NCI-H2029 (cell line): ENCODE data around the gene AXIN1.
"Not testable (repeated sequence)": the region's sequence is repeated elsewhere in the genome, so short reads cannot be mapped to it uniquely, and the experiment has no call there.

Experiments used
- DNase-seq: peaks from one replicate; lab custom pipeline; 2025; lab: John Stamatoyannopoulos, UW

Gene AXIN1

DNA sequence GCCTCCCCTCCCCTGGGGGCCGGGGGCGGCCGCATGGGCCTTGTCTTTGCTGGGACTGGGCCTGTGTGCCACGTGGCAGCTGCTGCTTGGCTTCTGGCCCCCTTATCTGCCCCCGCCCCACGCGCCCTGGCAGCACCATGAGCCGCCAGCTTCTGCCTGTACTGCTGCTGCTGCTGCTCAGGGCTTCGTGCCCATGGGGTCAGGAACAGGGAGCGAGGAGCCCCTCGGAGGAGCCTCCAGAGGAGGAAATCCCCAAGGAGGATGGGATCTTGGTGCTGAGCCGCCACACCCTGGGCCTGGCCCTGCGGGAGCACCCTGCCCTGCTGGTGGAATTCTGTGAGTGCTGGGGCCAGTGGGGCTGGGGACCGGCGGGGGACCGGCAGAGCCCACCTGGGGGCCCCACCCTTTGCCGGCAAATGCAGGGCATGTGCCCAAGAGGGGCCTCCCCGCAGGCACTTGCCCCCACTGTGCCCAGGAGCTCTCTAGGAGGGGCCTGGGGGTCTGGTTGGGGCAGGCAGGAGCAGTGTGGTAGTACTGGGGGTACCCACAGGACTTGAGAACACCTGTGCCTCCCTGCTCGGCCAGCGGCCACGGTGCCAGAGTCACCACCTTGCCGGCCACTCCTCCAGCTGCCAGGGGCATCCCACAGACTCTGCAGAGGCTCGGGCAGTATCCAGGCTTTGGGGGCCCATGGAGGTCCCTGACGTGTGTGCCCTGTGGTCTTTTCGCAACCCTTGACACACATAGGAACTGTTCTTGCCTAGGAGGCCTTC lies 69.3 kb downstream of the AXIN1 start, which contains the start of gene PDIA2:
Gene PDIA2, plus strand, starts transcription at position 132 of the 773 bp plus-strand sequence. Its CDS starts 6 bp downstream, at position 138.
- DNase-seq = no peak

GRCh38 chr16:282491-282890 lies 70.0 kb downstream of the AXIN1 start:
- no peak for DNase-seq

DNA sequence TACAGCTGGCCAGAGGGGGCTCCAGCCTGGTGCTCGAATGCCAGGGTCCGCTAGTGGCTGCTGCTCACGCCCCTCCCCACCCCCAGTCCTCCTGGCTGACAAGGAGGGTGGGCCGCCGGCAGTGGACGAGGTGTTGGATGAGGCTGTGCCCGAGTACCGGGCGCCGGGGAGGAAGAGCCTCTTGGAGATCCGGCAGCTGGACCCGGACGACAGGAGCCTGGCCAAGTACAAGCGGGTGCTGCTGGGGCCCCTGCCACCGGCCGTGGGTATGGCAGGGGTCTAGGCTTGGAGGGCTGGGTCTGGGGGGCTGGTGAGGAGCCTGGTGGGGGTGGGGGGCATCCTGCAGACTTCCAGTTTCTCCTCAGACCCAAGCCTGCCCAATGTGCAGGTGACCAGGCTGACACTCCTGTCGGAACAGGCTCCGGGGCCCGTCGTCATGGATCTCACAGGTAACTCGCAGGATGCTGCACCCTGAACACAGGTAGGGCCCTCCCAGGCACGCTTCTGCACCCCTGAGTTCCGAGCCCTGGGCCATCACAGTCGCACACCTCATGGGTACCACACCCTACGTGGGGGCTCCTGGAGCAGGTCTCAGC lies 70.8 kb downstream of the AXIN1 start:
- DNase-seq = no peak

GRCh38 chr16:280991-281659 lies 71.4 kb downstream of the AXIN1 start:
- no peak for DNase-seq

DNA sequence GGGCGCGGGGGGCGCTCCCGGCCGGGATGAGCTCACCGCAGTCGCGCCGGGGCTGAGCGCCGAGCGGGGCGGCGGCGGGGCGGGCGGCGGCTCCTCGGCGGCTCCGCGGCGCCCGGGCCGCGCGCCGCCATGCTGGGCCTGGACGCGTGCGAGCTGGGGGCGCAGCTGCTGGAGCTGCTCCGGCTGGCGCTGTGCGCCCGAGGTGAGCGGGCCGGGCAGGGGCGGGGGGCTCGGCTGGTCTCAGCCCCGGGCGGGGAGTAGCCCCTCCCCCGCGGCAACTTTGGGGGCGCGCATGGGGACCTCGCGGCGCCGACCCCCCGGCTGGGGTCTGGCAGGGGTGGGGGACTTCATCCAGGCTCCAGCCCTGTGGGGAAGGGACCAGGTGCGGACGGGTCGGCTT lies 72.0 kb downstream of the AXIN1 start, which contains the start of gene ARHGDIG:
Gene ARHGDIG, plus strand, starts transcription at position 40 of the 400 bp plus-strand sequence. Its CDS starts 90 bp downstream, at position 130.
- DNase-seq = no peak

GRCh38 chr16:280005-280460 lies 72.5 kb downstream of the AXIN1 start:
- no peak for DNase-seq

DNA sequence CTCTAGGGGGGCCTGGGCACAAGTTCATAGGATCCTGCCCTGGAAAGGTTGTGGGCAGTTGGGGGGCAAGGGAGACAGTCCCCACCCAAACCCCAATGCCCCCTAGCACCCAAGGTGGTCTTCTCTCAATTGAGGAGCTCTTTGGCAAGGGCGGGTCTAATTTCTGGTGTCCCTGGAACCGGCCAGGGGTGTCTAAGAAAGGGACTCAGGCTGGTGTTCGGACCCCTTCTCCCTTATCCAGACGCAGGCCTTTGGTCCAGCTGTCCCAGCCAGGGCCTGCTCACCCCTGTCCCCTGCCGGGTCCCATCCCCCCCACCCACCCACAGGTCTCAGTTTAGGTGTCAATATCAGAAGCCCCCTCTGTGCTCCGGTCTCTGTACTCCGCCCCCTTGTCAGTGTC lies 73.0 kb downstream of the AXIN1 start:
- no peak for DNase-seq

- DNase-seq = peak; percentile 87
Measured at GRCh38 chr16:278863-279366, 73.6 kb downstream of the AXIN1 start.

DNA sequence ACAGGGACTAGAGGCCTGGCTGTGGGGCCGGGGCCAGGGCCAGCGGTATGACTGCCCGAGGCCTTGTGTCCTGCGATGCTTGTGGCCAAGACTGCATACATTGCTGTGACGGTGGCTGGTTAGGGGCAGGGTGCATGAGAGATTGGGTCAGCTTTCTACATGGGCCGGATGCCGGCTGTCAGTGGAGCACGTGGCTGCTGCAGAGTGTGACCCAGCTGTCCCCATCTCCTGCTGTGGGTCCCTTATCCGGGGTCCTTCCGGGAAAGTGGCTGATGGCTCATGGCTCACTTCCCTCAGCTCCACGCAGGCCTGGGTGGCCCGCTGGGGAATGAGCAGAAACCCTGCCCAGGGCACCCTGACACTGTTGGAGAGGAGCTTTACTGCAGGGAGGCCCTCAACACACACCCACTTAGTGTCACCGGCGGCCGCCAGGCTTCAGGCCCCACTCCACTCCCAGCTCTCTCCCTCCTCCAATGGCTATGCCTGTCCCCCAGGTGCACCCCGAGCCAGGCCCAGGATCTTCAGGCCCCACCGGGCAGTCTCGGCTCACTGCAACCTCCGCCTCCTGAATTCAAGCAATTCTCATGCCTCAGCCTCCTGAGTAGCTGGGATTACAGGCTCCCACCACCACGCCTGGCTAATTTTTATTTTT lies 76.0 kb downstream of the AXIN1 start:
- no peak for DNase-seq

GRCh38 chr16:275786-276232 lies 76.7 kb downstream of the AXIN1 start, which contains the start of gene RGS11:
RGS11 (minus strand) TSS chr16:275944; CDS start chr16:275911, 33 bp downstream.
- DNase-seq = no peak

- no peak for DNase-seq
Measured at GRCh38 chr16:275041-275641, 77.4 kb downstream of the AXIN1 start.

GRCh38 chr16:273547-274421 lies 78.7 kb downstream of the AXIN1 start:
- no peak for DNase-seq

DNA sequence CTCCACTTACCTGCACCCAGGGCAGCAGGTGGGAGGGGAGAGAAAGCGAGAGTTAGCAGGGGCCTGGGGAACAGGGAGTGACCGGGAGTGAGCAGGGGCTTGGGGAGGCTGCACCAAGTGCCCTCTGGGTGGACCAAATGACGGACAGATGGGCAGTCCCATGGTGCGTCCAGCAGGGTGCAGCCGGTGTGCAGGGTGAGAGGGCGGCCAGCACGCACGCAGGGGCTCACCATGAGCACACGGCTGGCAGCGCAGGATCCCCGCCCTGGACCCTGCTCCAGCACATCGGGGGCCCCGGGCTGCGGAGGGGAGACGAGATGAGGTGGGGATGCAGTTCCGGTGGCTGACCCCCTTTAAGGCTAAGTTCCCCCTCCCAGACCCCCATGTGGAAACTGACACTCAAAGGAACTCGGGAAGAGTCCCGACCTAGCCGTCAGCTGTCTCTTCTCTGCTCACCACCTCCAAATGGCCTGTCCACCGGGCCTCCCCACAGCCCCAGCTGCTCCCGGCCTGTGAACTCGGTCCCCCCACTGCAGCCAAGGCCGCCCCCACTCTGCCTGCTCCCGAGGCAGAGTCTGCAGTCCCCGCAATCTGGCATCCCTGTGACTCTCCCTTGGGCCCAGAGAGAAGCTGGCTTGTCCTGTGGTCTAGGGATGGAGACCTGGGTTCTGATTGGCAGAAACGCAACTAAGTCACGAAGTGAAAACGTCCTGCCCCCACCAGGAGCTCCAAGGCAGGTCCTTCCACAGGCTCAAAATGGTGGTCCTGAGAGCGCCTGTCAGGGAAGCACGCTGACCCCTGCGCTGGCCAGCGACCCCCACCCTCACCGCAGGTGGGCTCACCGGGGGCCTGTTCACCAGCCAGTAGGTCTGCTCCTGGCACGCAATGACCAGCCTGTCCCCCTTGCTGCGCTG lies 79.6 kb downstream of the AXIN1 start:
- DNase-seq = no peak

DNA sequence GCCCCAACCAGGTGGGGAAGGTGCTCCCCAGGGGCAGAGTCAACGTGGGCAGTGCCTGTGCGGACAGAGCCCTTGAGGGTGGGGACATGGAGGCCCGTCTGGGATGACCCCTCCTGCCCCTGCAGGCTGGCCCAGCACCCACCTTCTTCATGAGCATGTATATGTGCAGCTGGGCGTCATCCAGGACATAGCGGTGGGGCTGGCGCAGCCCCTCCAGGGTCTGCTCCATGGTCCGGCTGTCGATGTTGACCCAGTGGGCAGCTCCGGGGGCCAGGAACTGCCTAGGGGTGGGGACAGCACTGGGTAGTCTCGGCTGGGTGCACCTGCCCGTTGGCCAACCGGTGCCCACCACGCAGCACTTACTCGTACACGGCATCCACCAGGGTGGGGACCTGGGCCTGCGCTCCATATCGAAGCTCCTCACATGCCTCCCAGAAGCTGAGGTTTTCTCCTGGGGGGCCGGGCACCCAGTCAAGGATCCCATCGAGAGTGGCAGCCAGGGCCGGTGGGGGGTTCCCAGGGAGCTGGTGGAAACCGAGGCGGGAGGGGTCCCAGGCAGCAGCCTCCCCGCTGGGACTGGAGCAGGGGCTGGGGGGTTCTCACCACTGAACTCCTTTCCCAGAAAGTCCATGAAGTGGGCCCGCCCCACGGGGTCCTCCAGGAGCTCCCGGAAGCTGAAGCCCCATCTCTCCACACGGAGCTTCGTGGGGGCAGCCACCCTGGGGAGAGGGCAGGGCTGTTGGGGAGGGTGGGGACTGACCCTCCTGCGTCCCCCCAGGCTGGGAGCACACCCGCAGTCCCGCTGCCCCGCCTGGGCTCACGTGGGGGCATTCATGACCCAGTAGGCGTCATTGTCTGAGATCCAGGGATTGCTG lies 81.9 kb downstream of the AXIN1 start:
- no peak for DNase-seq

- no peak for DNase-seq
Measured at GRCh38 chr16:269061-269796, 83.3 kb downstream of the AXIN1 start.

GRCh38 chr16:268141-269053 lies 84.1 kb downstream of the AXIN1 start:
- no peak for DNase-seq

DNA sequence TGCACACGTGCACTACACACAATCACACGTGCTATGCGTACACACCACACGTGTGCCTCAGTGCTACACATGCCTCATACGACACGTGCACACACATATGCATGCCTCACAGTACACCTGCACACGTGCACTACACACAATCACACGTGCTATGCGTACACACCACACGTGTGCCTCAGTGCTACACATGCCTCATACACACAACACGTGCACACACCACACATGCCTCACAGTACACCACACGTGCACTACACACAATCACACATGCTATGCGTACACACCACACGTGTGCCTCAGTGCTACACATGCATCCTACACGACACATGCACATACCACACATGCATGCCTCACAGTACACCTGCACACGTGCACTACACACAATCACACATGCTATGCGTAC lies 85.0 kb downstream of the AXIN1 start:
- not testable (repeated sequence) for DNase-seq
